Activated CD8-positive, alpha-beta memory T cell treated with anti-CD3 and anti-CD28 coated beads for 48 hours (primary cell): ENCODE data around the gene FBXL5.
A peak's percentile ranks its signal among the peaks of the same experiment; 100 is the strongest.
"Not testable (repeated sequence)": the region's sequence is repeated elsewhere in the genome, so short reads cannot be mapped to it uniquely, and the experiment has no call there.

Experiments
- DNase-seq, 3 experiments: peaks; one replicate each; pipeline ENCODE4 v3.0.0-alpha.2; 2020; ENCODE audit warnings: low read depth in 2 of 3, low spot score in 2 of 3

FBXL5 gene

DNA sequence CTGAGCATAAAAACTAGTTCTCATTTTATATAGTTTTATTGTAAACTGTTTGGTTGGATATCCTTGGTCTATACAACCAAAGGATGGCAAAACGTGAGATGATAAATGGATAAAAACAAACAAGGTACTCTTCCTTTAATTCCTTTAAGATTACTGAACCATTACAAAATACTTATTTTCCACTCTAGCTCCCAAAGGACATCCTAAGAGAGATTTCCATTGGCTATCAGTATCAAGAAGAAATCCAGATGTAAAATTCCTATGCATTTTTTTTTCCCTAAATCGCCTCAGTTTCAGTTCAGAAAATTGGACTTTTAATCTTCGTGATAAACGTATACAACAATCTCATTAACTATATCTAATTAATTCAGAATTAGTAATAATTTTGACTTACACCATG, 2.3 kb downstream of the FBXL5 start:
- no peak for DNase-seq

- no peak for DNase-seq
Measured at GRCh38 chr4:15652191-15652590, 3.0 kb downstream of the FBXL5 start.

GRCh38 chr4:15651676-15652075, 3.5 kb downstream of the FBXL5 start:
- no peak for DNase-seq

GRCh38 chr4:15649914-15650545, 5.1 kb downstream of the FBXL5 start:
- DNase-seq, result peak in 1 of 3 experiments; percentile 15

DNA sequence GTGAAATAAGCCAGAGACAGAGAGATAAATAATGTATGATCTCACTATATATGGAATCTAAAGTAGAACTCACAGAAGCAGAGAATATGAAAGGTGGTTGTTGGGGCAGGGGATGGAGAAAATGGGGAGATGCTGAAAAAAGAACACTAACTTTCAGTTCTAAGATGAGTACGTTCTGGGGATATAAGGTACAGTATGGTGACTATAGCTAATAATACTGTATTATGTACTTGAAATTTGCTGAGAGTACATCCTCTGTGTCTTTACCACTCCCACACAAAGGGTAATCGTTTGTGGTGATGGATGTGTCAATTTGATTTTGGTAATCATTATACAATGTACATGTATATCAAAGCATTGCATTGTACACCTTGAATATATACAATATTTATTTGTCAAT, 6.6 kb downstream of the FBXL5 start:
- DNase-seq, result no peak

GRCh38 chr4:15638418-15638817, 16.7 kb downstream of the FBXL5 start:
- no peak for DNase-seq

- no peak for DNase-seq
Measured at GRCh38 chr4:15636818-15637217, 18.3 kb downstream of the FBXL5 start.

DNA sequence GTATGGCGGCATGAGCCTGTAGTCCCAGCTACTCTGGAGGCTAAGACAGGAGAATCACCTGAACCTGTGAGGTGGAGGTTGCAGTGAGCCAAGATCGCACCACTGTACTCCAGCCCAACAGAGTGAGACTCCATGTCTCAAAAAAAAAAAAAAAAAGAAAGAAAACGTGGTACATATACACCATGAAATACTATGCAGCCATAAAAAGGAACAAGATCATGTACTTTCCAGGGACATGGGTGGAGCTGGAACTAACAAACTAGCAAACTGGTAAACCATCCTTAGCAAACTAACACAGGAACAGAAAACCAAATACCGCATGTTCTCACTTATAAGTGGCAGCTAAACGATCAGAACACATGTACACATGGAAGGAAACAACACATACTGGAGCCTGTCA, 37.8 kb downstream of the FBXL5 start:
- not testable (repeated sequence) for DNase-seq

- not testable (repeated sequence) for DNase-seq
Measured at GRCh38 chr4:15614891-15615290, 40.3 kb downstream of the FBXL5 start.

DNA sequence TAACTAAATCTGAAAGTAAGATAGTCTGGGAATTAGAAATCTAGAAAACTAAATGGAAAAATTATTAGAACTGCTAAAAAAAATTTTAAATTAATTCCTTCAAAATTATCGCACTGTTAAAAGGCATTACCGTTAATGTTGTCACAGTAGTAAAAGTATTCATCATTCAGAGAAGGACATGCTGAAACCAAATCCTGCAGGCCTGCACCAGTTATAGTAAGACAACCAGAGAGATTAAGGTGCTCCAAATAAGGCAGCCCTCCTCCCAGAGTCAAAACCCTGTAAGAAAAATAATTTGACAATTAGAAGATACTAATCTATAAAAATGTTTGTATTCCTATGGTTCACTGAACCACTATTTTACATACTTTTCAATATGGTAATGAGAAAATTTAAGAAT, 43.0 kb downstream of the FBXL5 start:
- DNase-seq, result no peak

GRCh38 chr4:15610855-15611254, 44.3 kb downstream of the FBXL5 start:
- no peak for DNase-seq

- DNase-seq, result no peak
Measured at GRCh38 chr4:15605537-15605936, 49.6 kb downstream of the FBXL5 start.

DNA sequence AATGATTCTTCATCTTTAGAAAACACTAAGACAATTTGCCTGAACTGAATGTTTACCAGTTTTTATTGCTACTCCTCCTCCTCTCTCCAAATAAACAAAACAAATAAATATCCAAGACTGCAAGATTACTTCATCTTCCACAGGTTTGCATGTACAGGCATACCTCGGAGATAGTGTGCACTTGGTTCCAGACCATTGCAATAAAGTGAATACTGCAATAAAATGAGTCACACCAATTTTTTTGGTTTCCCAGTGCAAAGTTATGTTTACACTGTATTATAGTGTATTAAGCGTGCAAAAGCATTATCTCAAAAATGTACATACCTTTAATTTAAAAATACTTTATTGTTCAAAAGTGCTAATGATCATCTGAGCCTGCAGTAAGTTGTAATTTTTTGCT, 53.3 kb downstream of the FBXL5 start:
- no peak for DNase-seq

- no peak for DNase-seq
Measured at GRCh38 chr4:15600176-15600575, 55.0 kb downstream of the FBXL5 start.

GRCh38 chr4:15598644-15599043, 56.5 kb downstream of the FBXL5 start:
- no peak for DNase-seq

DNA sequence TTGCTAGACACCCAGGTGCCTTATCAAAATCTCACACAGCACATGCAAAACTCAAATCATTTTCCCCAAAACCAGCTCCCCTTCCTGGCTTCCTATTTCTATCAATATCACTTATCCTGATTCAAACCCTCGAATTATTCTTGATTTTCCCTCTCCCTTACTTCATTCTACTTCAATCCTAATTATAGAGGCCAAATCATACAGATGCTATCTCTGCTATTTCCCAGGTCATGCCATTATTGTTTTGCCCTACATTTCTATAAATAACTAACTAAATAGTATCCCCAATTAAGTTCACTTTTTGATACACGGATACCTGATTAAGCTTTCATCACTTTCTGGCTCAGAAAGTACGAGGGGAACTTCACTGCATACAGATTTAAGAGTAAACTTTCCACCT, 62.4 kb downstream of the FBXL5 start:
- DNase-seq, result no peak

DNA sequence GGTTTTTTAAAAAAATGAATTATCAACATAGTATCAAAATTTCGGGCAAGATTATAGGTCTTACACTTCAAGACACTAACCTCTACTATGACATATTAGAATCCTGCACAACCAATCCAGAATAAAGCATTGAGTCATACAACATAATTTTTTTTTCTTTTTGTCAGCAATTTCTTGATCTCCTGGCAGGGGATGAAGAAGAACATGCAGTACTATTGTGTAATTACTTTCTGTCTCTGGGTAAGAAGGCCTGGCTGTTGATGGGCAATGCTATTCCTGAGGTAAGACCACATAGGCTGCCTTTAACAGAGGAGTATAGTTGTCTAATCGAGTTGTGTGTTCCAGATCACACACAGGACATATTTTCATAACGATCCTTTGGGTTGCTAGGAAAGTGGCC, 67.5 kb downstream of the FBXL5 start:
- no peak for DNase-seq

GRCh38 chr4:15586066-15586465, 69.1 kb downstream of the FBXL5 start:
- DNase-seq, result no peak

DNA sequence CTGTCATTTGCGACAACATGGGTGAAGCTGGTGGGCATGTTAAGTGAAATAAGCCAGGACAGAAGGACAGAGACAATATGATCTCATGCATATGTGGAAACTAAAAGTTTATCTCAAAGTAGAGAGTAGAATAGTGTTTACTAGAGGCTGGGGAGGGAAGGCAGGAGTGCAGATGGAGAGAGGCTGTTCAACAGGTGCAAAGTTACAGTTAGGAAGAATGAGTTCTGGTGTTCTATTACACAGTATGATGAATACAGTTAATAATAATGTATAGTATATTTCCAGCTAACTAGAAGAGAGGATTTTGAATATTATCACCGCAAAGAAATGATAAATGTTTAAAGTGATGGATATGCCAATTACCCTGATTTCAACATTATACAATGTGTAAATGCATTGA, 69.8 kb downstream of the FBXL5 start:
- DNase-seq, result no peak

DNA sequence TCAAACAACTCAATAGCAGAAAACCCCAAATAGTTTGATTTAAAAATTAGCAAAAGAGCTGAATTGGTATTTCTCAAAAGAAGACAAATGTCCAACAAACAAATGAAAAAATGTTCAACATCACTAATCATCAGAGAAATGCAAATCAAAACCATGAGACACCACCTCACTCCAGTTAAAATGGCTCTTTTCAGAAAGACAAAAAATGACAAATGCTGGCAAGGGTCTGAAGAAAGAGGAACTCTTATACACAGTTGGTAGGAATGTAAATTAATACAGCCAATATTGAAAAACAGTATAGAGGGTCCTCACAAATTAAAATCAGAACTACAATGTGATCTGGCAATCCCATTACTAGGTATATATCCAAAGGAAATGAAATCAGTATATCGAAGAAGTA, 70.4 kb downstream of the FBXL5 start:
- no peak for DNase-seq

GRCh38 chr4:15577508-15577907, 77.6 kb downstream of the FBXL5 start:
- no peak for DNase-seq

- DNase-seq, result no peak
Measured at GRCh38 chr4:15575966-15576365, 79.2 kb downstream of the FBXL5 start.

DNA sequence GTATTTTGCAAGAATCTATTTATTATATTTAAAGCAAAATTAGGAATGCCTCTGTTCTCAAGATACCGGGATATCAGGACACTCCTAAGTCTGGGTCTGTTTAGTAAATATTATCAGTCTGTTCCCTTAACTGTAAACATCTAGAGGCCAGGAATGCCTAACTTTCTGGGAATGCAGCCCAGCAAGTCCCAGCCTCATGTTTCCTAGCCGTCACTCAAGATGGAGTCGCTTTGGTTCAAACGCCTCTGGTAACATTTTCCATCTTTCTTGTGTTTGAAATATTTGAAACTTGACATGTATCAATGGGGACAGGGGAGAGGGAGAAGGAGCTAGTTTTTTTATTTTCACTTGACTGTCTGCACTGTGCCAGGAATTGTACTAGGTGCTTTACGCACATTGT, 85.4 kb downstream of the FBXL5 start:
- DNase-seq, result no peak

DNA sequence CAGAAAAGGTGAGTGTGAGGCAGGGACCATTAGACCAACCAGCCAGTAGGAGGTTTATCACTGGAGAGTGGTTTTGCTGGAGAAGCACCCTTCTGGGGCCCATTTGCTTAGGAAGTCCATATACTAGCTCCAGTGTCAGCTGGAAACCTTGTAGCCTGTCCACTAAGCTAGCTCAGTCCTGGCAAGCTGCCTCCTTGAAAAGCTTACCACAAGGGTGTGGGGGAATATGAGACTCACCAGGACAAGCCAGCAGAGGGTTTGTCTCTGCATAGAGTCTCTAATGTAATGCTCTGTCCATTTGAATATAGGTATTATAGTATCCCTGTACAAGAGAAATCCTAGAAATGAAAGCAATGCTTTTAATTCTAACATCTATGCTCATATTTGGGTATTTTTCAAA, 86.3 kb downstream of the FBXL5 start:
- DNase-seq, result no peak
